ENCODE results near the gene RBFOX2.

DNA sequence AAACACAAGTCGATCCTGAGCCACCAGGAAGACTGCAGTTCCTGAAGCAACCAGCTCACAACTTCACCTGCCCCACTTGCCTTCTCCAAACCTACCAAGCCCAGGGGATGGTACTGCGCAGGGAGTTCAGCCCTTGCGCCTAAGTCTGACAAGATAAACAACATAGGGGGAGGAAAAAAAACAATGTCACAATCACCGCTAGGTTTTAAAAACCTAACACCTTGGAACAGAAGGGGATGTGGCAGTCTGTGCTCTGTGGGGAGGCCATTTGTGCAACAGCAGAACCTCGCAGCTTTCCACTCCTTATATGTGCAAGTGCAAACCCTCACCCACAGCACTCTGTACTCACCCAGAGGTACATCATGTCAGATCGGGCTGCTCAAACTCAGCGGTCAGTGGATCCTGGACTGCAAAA, 134.2 kb downstream of the RBFOX2 start:
- TF ChIP-seq TAF1 (CRISPR knock-in tag; IDR thresholded peaks at IDR 0.05) (no peak), FIP1L1 (IDR thresholded peaks at IDR 0.05; ENCODE audit: borderline replicate concordance, insufficient read depth, low read depth, low read length) (no peak), CTCF (CRISPR knock-in tag; IDR thresholded peaks at IDR 0.05) (no peak), ZNF619 (CRISPR knock-in tag; IDR thresholded peaks at IDR 0.05) (no peak), EZH2 (conservative IDR thresholded peaks at IDR 0.05; ENCODE audit: low read depth, low read length) (no peak), SP1 (IDR thresholded peaks at IDR 0.05) (no peak), SP1 (CRISPR knock-in tag; IDR thresholded peaks at IDR 0.05) (no peak), ZC3H13 (CRISPR knock-in tag; IDR thresholded peaks at IDR 0.05) (no peak), RFX5 (IDR thresholded peaks at IDR 0.05; ENCODE audit: low read depth, low read length) (no peak), TAF15 (IDR thresholded peaks at IDR 0.05; ENCODE audit: low read depth, low read length, poor library complexity, severe bottlenecking) (no peak), ZNF274 (CRISPR knock-in tag; IDR thresholded peaks at IDR 0.05) (no peak), NFYB (CRISPR knock-in tag; IDR thresholded peaks at IDR 0.05) (no peak)
